Activated B cell treated with CpG ODN at 0.5 μM for 24 hours (primary cell): ENCODE measurements around the gene LYZL2. TPM values are rescaled to one million over a fixed set of nuclear protein-coding genes. Genes with fewer than 3 reads are reported as not detected.
"Not testable (repeated sequence)": the region's sequence is repeated elsewhere in the genome, so short reads cannot be mapped to it uniquely, and the experiment has no call there.

ENCODE experiments used
- ATAC-seq: fragments of 200-7000 bp; cut with Tn5 transposase; one replicate; pipeline ENCODE4 v1.10.0; 2021; ENCODE audit warnings: low read depth, mild to moderate bottlenecking, moderate library complexity
- CTCF ChIA-PET: fragments of 350-600 bp; sonication (Branson Sonifier 250); formaldehyde crosslinking; loops from one replicate; lab custom pipeline; 2021; ENCODE audit warnings: antibody characterized with exemption; lab: Charles Lee
- POLR2A ChIA-PET: fragments of 350-600 bp; sonication (Branson Sonifier 250); formaldehyde crosslinking; loops from one replicate; lab custom pipeline; 2021; ENCODE audit warnings: antibody characterized with exemption; lab: Charles Lee
- DNase-seq: peaks from one replicate; pipeline ENCODE4 v3.0.0; 2022
- H3K27ac Mint-ChIP-seq: one replicate; pipeline ENCODE4 v1.8.0; 2020; ENCODE audit warnings: mixed read lengths
- H3K27me3 Mint-ChIP-seq: one replicate; pipeline ENCODE4 v1.8.0; 2021; ENCODE audit warnings: mixed read lengths
- H3K36me3 Mint-ChIP-seq: one replicate; pipeline ENCODE4 v1.8.0; 2021; ENCODE audit warnings: low read depth, mixed read lengths
- H3K4me1 Mint-ChIP-seq: one replicate; pipeline ENCODE4 v1.8.0; 2021; ENCODE audit warnings: mixed read lengths
- H3K4me3 Mint-ChIP-seq: one replicate; pipeline ENCODE4 v1.8.0; 2020; ENCODE audit warnings: mild to moderate bottlenecking, mixed read lengths
- H3K9me3 Mint-ChIP-seq: one replicate; pipeline ENCODE4 v1.8.0; 2020; ENCODE audit warnings: mixed read lengths
- intact Hi-C: fragments of 100-400 bp; cut with micrococcal nuclease; formaldehyde crosslinking; loops from one replicate; pipeline ENCODE4 v1.15.1; 2024
- total RNA-seq: library from RNA; stranded (reverse); gene quantifications from 2 replicates; pipeline ENCODE4 v1.2.3, GENCODE V29; 2022
- TF ChIP-seq, protein P1 (sequence below): fragments of 200-600 bp; IDR thresholded peaks from one replicate; pipeline ENCODE4 v1.8.0; 2022; ENCODE audit warnings: antibody characterized with exemption, mild to moderate bottlenecking

The LYZL2 gene
- total RNA-seq, 1 donor from 2014 or later = not detected

DNA sequence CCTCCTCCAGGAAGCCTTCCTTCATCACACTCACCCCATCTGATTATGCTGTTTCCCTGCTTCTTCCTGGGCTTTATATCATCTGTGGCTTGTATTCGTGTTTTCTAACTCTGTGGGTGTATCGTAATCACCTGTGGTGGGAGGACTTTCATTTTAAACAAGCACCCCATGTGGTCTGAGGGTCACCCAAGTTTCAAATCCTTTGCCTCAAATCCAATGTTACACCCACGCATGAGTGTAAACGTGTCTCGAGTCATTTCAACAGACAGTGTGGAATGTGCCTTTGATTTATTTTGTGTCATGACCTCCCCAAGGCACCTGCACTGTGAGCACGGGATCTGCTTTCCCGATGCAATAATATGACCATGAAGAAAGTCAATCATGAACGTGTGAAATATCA, 17.5 kb upstream of the LYZL2 start:
- TF ChIP-seq, protein P1, sequence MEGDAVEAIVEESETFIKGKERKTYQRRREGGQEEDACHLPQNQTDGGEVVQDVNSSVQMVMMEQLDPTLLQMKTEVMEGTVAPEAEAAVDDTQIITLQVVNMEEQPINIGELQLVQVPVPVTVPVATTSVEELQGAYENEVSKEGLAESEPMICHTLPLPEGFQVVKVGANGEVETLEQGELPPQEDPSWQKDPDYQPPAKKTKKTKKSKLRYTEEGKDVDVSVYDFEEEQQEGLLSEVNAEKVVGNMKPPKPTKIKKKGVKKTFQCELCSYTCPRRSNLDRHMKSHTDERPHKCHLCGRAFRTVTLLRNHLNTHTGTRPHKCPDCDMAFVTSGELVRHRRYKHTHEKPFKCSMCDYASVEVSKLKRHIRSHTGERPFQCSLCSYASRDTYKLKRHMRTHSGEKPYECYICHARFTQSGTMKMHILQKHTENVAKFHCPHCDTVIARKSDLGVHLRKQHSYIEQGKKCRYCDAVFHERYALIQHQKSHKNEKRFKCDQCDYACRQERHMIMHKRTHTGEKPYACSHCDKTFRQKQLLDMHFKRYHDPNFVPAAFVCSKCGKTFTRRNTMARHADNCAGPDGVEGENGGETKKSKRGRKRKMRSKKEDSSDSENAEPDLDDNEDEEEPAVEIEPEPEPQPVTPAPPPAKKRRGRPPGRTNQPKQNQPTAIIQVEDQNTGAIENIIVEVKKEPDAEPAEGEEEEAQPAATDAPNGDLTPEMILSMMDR = no peak
- CTCF ChIA-PET = no interaction called here

DNA sequence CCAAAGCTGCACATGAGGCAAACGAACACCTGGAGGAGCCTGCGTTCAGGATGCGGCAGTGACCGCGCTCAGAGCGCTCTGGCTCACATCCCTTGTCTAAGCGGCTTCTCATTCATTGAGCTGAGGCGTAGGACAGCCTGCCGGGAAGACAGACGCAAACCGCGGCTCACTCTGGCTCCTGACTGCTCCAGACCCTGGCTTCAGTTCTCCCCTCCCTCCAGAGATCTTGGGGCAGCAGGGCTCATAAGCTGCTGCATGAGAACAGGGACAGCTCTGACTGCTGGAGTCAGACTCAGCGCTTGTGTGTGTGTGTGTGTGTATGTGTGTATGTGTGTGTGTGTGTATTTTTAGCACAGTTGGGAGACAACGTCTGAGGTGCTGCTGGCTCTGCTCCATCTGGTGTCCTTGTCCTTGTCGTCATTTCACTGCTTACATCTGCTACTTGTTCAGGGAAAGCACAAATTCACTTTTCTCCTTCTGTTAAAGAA, 15.8 kb upstream of the LYZL2 start:
- Mint-ChIP-seq H3K36me3 (no peaks in the 10 kb centered on the region), H3K9me3 (no peaks in the 10 kb centered on the region), H3K4me3 (no peak overlapping the region), H3K4me1 (no peaks in the 10 kb centered on the region), H3K27ac (no peak overlapping the region), H3K27me3 (peaks cover 39% of the 10 kb centered on the region)
- ChIA-PET CTCF (interaction anchor here (0.8 kb wide), 1 partner anchor 25 kb away, joined by 3 read pairs; no protein-coding TSS in a partner anchor), POLR2A (no interaction called here)
- TF ChIP-seq, protein P1 = no peak
- no peak for ATAC-seq
- intact Hi-C loops = no loop called here
- no peak for DNase-seq

More for the DNA sequence above, 17.5 kb upstream of the LYZL2 start:
- DNase-seq = no peak
- Mint-ChIP-seq H3K36me3 (no peaks in the 10 kb centered on the region), H3K27ac (no peak overlapping the region), H3K27me3 (peaks cover 33% of the 10 kb centered on the region), H3K4me3 (no peak overlapping the region), H3K9me3 (no peaks in the 10 kb centered on the region), H3K4me1 (no peaks in the 10 kb centered on the region)
- ATAC-seq = no peak
- POLR2A ChIA-PET = no interaction called here
- intact Hi-C loops = no loop called here

- CTCF ChIA-PET, DNase-seq, POLR2A ChIA-PET, H3K27ac Mint-ChIP-seq, H3K9me3 Mint-ChIP-seq, intact Hi-C loops, H3K4me3 Mint-ChIP-seq, H3K4me1 Mint-ChIP-seq, ATAC-seq, H3K36me3 Mint-ChIP-seq: not testable (repeated sequence)
- H3K27me3 Mint-ChIP-seq = peaks cover 43% of the 10 kb centered on the region
Observed at GRCh38 chr10:30644408-30644861, 14.9 kb upstream of the LYZL2 start.

GRCh38 chr10:30643557-30644199, 14.1 kb upstream of the LYZL2 start:
- H3K27me3 Mint-ChIP-seq = peaks cover 39% of the 10 kb centered on the region
- CTCF ChIA-PET, H3K36me3 Mint-ChIP-seq, H3K4me1 Mint-ChIP-seq, H3K4me3 Mint-ChIP-seq, H3K27ac Mint-ChIP-seq, POLR2A ChIA-PET, ATAC-seq, DNase-seq, H3K9me3 Mint-ChIP-seq, intact Hi-C loops: not testable (repeated sequence)

- H3K36me3 Mint-ChIP-seq, H3K9me3 Mint-ChIP-seq, CTCF ChIA-PET, intact Hi-C loops, DNase-seq, H3K4me1 Mint-ChIP-seq, H3K27ac Mint-ChIP-seq, H3K4me3 Mint-ChIP-seq, ATAC-seq, POLR2A ChIA-PET: not testable (repeated sequence)
- peaks cover 38% of the 10 kb centered on the region for H3K27me3 Mint-ChIP-seq
Observed at GRCh38 chr10:30642856-30643255, 13.3 kb upstream of the LYZL2 start.

- intact Hi-C loops = loop anchor here (1.0 kb wide), 2 partner anchors 31 to 248 kb away; no protein-coding TSS in a partner anchor
- no peak for DNase-seq
Observed at GRCh38 chr10:30639946-30640786, 10.6 kb upstream of the LYZL2 start.

More at GRCh38 chr10:30639946-30640786, 10.6 kb upstream of the LYZL2 start:
- peaks cover 33% of the 10 kb centered on the region for H3K27me3 Mint-ChIP-seq
- no peaks in the 10 kb centered on the region for H3K4me1 Mint-ChIP-seq
- H3K36me3 Mint-ChIP-seq = no peaks in the 10 kb centered on the region
- H3K9me3 Mint-ChIP-seq = no peaks in the 10 kb centered on the region
- TF ChIP-seq, protein P1 = peak; percentile 69
- ChIA-PET POLR2A (interaction anchor here (0.6 to 0.7 kb wide), 2 partner anchors 105 to 118 kb away, joined by 3 to 4 read pairs; no protein-coding TSS in a partner anchor), CTCF (interaction anchor here (0.5 to 2.2 kb wide), 17 partner anchors 8 to 1435 kb away, joined by 3 to 10 read pairs (median 4); no protein-coding TSS in a partner anchor)
- H3K27ac Mint-ChIP-seq = no peak overlapping the region
- ATAC-seq = no peak
- H3K4me3 Mint-ChIP-seq = no peak overlapping the region
